Keratinocyte (primary cell): Measurements from ENCODE around the gene MIA.

ENCODE experiments used
- EZH2 ChIP-seq: IDR thresholded peaks from one replicate; pipeline ENCODE4 v1.6.1; 2012; ENCODE audit warnings: inconsistent platforms, mild to moderate bottlenecking, low read length, moderate library complexity
- TF ChIP-seq, protein P1 (sequence below), 3 experiments: IDR thresholded peaks in 1 of 3; conservative IDR thresholded peaks in 1 of 3; optimal IDR thresholded peaks in 1 of 3; 2 replicates in 2 of 3; 3 replicates in 1 of 3; pipeline versions ENCODE3 to v1.5.1; 2011; ENCODE audit warnings: low read length in 3 of 3, mild to moderate bottlenecking in 3 of 3, moderate library complexity in 2 of 3, control low read depth in 1 of 3, inconsistent platforms in 1 of 3; ENCODE audit not compliant: insufficient read depth in 2 of 3; ENCODE audit errors: extremely low read depth in 1 of 3

DNA sequence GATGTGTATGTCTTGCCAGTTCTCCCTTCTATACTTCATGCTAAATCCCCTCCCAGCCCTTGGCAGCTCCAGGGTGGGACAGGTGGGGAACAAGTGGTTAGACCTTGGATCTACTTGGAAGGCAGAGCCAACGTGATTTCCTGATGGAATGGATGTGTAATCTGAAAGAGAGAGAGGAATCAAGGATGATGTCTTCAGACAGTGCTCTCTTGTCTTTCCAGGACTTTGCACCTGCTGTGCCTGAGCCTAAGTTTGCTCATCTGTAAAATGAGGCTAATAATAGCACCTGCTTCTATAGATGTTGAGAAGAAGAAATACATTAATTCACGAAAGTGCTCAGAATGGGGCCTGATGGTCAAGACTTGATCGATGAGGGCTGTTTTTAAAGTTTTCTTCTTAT is 16.7 kb downstream of the MIA start:
- TF ChIP-seq, protein P1, sequence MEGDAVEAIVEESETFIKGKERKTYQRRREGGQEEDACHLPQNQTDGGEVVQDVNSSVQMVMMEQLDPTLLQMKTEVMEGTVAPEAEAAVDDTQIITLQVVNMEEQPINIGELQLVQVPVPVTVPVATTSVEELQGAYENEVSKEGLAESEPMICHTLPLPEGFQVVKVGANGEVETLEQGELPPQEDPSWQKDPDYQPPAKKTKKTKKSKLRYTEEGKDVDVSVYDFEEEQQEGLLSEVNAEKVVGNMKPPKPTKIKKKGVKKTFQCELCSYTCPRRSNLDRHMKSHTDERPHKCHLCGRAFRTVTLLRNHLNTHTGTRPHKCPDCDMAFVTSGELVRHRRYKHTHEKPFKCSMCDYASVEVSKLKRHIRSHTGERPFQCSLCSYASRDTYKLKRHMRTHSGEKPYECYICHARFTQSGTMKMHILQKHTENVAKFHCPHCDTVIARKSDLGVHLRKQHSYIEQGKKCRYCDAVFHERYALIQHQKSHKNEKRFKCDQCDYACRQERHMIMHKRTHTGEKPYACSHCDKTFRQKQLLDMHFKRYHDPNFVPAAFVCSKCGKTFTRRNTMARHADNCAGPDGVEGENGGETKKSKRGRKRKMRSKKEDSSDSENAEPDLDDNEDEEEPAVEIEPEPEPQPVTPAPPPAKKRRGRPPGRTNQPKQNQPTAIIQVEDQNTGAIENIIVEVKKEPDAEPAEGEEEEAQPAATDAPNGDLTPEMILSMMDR (optimal IDR thresholded peaks at IDR 0.05 in 1 of 3, IDR thresholded peaks at IDR 0.05 in 1 of 3, conservative IDR thresholded peaks at IDR 0.05 in 1 of 3; ENCODE audit: extremely low read depth in 1 of 3, insufficient read depth in 2 of 3, low read length in 3 of 3): no peak
- TF ChIP-seq EZH2: no peak
